BLaER1 treated with 17β-estradiol and CSF1 and Interleukin-3, amounts not matched to agents 10 nM and 100 nM (cell line): ENCODE data around the gene SIRT2.

Experiments used
- H3K27ac ChIP-seq, 11 experiments: shearing (Covaris generic); formaldehyde crosslinking; 2 replicates each; pipeline ENCODE4 v1.8.1; 2022
- H3K27me3 ChIP-seq, 11 experiments: shearing (Covaris generic); formaldehyde crosslinking; 2 replicates each; pipeline ENCODE4 v1.8.1; 2022
- H3K36me3 ChIP-seq, 11 experiments: shearing (Covaris generic); formaldehyde crosslinking; 2 replicates each; pipeline ENCODE4 v1.8.1; 2022
- H3K4me1 ChIP-seq, 10 experiments: shearing (Covaris generic); formaldehyde crosslinking; 2 replicates each; pipeline ENCODE4 v1.8.1; 2022
- H3K4me2 ChIP-seq, 11 experiments: shearing (Covaris generic); formaldehyde crosslinking; 2 replicates each; pipeline ENCODE4 v1.8.1; 2022
- H3K4me3 ChIP-seq, 10 experiments: shearing (Covaris generic); formaldehyde crosslinking; 2 replicates each; pipeline ENCODE4 v1.8.1; 2022
- H3K9ac ChIP-seq, 11 experiments: shearing (Covaris generic); formaldehyde crosslinking; 2 replicates each; pipeline ENCODE4 v1.8.1; 2022
- H3K9me3 ChIP-seq, 11 experiments: shearing (Covaris generic); formaldehyde crosslinking; replicated peaks in 1 of 11; 2 replicates each; pipeline ENCODE4 v1.8.1; 2022
- H4K20me1 ChIP-seq, 11 experiments: shearing (Covaris generic); formaldehyde crosslinking; 2 replicates each; pipeline ENCODE4 v1.8.1; 2022
- Cebpa-rat ChIP-seq, 11 experiments: shearing (Covaris generic); IDR thresholded peaks; 2 replicates each; pipeline ENCODE4 v1.8.1; 2022

SIRT2 gene

DNA sequence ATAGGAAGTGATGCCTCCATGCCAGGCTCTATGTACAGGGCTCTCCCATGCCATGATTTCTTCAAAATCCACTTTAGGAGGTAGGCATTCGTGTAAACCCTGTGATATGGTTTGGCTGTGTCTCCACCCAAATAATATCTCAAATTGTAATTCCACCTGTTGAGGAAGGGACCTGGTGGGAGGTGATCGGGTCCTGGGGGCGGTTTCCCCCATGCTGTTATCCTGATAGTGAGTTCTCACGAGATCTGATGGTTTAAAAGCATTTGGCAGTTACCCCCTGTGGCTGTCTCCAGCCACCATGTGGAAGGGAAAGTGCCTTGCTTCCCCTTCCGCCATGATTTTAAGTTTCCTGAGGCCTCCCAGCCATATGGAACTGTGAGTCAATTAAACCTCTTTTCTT lies 23.1 kb upstream of the SIRT2 start:
- H3K4me3 ChIP-seq: no peak overlapping the region
- TF ChIP-seq Cebpa-rat (IDR thresholded peaks at IDR 0.05): no peak
- peaks cover 39 to 74% (median 50%) of the 10 kb centered on the region in 11 experiments for H3K36me3 ChIP-seq
- H3K4me1 ChIP-seq: peaks cover 0 to 16% (median 7%) of the 10 kb centered on the region in 10 experiments; a peak in 15 of 20 replicates
- H4K20me1 ChIP-seq: peaks cover 0 to 8% (median 0%) of the 10 kb centered on the region in 11 experiments; a peak in 2 of 22 replicates
- no peak overlapping the region for H3K4me2 ChIP-seq
- no peak overlapping the region for H3K9ac ChIP-seq
- no peaks in the 10 kb centered on the region for H3K27me3 ChIP-seq
- H3K27ac ChIP-seq: no peak overlapping the region
- no peaks in the 10 kb centered on the region for H3K9me3 ChIP-seq

GRCh38 chr19:38921420-38922274 lies 22.2 kb upstream of the SIRT2 start:
- peaks cover 39 to 66% (median 47%) of the 10 kb centered on the region in 11 experiments for H3K36me3 ChIP-seq
- H3K4me3 ChIP-seq: no peak overlapping the region
- no peak for TF ChIP-seq Cebpa-rat (IDR thresholded peaks at IDR 0.05)
- H3K27me3 ChIP-seq: no peaks in the 10 kb centered on the region
- 0 out of 22 replicates have a peak, but pooled peaks cover 0 to 6% (median 0%) of the 10 kb centered on the region in 11 experiments for H4K20me1 ChIP-seq
- H3K9me3 ChIP-seq: no peaks in the 10 kb centered on the region
- no peak overlapping the region for H3K9ac ChIP-seq
- H3K27ac ChIP-seq: no peak overlapping the region
- peaks cover 0 to 16% (median 7%) of the 10 kb centered on the region in 10 experiments; a peak in 15 of 20 replicates for H3K4me1 ChIP-seq
- no peak overlapping the region for H3K4me2 ChIP-seq

DNA sequence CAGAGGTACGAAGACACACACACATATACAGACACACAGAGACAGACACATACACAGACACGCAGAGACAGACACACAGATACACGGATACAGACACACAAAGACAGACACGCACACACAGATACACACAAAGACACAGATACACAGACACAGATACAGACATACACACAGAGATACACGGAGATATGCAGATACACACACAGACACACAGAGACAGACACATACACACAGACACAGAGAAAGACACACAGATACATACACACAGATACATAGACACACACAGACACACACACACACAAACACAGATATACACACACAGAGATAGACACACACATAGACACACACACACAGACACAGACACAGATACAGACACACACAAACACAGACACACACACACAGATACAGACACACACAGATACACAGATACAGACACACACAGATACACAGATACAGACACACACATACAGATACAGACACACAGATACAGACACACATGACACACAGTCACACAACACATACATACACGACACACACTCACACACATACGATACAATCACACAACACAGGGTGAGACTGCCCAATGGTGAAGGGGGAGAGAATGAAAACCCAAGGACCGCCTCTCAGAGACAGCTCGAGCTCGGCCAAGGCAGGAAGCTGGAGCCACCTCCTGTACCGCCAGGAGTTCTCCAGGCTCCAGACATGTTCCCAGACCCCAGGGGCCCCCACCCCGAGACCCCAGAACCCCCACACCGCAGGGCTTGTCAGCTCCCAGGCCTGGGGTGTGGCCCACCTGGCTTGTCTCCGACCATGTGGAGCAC lies 21.4 kb upstream of the SIRT2 start:
- Histone ChIP-seq H3K27me3 (no peaks in the 10 kb centered on the region), H3K9ac (peak overlapping the region in 10 of 11 experiments; percentile 16 to 61 (median 47); a peak in 16 of 22 replicates), H3K27ac (peak overlapping the region in 7 of 11 experiments; percentile 10 to 53 (median 36); a peak in 6 of 22 replicates), H3K36me3 (peaks cover 33 to 63% (median 40%) of the 10 kb centered on the region in 11 experiments), H3K9me3 (no peaks in the 10 kb centered on the region), H4K20me1 (0 out of 22 replicates have a peak, but pooled peaks cover 0 to 4% (median 0%) of the 10 kb centered on the region in 11 experiments), H3K4me3 (no peak overlapping the region), H3K4me1 (peaks cover 0 to 16% (median 7%) of the 10 kb centered on the region in 10 experiments; a peak in 15 of 20 replicates), H3K4me2 (peak overlapping the region in 6 of 11 experiments; percentile 9 to 58 (median 37); a peak in 12 of 22 replicates)
- TF ChIP-seq Cebpa-rat (IDR thresholded peaks at IDR 0.05): no peak

GRCh38 chr19:38919837-38920601 lies 20.6 kb upstream of the SIRT2 start:
- peak overlapping the region in 10 of 11 experiments; percentile 16 to 61 (median 47); a peak in 16 of 22 replicates for H3K9ac ChIP-seq
- H3K4me2 ChIP-seq: peak overlapping the region in 6 of 11 experiments; percentile 9 to 58 (median 37); a peak in 12 of 22 replicates
- H3K36me3 ChIP-seq: peaks cover 26 to 63% (median 33%) of the 10 kb centered on the region in 11 experiments
- H3K27me3 ChIP-seq: no peaks in the 10 kb centered on the region
- no peak overlapping the region for H3K4me3 ChIP-seq
- H4K20me1 ChIP-seq: 0 out of 22 replicates have a peak, but pooled peaks cover 0 to 4% (median 0%) of the 10 kb centered on the region in 11 experiments
- H3K9me3 ChIP-seq: no peaks in the 10 kb centered on the region
- H3K27ac ChIP-seq: peak overlapping the region in 7 of 11 experiments; percentile 10 to 53 (median 36); a peak in 6 of 22 replicates
- TF ChIP-seq Cebpa-rat (IDR thresholded peaks at IDR 0.05): no peak
- peaks cover 0 to 16% (median 7%) of the 10 kb centered on the region in 10 experiments; a peak in 15 of 20 replicates for H3K4me1 ChIP-seq

DNA sequence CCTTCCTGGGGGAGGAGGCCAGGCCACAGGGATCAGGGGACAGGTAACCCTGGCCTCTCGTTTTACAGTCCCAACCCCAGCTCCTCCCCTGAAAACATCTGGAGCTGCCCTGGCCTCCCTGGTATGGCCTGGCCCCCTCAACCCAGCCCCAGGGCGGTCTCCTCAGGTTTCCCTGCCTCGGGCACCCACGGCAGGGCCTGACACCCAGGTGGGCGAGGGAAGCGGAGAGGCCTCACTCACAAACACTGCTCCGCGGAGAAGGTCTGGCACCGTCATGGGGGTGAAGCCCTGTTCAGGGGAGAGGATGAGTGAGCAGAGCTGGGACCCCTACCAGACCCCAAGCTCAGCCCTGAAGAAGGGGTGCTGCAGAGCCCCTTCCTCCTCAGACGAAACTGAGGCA lies 19.1 kb upstream of the SIRT2 start:
- 0 out of 22 replicates have a peak, but pooled peaks cover 0 to 4% (median 0%) of the 10 kb centered on the region in 11 experiments for H4K20me1 ChIP-seq
- H3K4me2 ChIP-seq: no peak overlapping the region
- peak overlapping the region in 2 of 11 experiments; percentile 11 to 38; a peak in 2 of 22 replicates for H3K9ac ChIP-seq
- H3K9me3 ChIP-seq: no peaks in the 10 kb centered on the region
- H3K36me3 ChIP-seq: peaks cover 13 to 53% (median 21%) of the 10 kb centered on the region in 11 experiments
- no peak for TF ChIP-seq Cebpa-rat (IDR thresholded peaks at IDR 0.05)
- peaks cover 0 to 16% (median 7%) of the 10 kb centered on the region in 10 experiments; a peak in 15 of 20 replicates for H3K4me1 ChIP-seq
- H3K27ac ChIP-seq: no peak overlapping the region
- no peaks in the 10 kb centered on the region for H3K27me3 ChIP-seq
- H3K4me3 ChIP-seq: no peak overlapping the region

- no peaks in the 10 kb centered on the region for H3K9me3 ChIP-seq
- H3K4me3 ChIP-seq: no peak overlapping the region
- H3K27me3 ChIP-seq: no peaks in the 10 kb centered on the region
- H3K36me3 ChIP-seq: peaks cover 11 to 50% (median 21%) of the 10 kb centered on the region in 11 experiments
- H3K4me2 ChIP-seq: no peak overlapping the region
- H4K20me1 ChIP-seq: 0 out of 22 replicates have a peak, but pooled peaks cover 0 to 4% (median 0%) of the 10 kb centered on the region in 11 experiments
- H3K9ac ChIP-seq: peak overlapping the region in 5 of 11 experiments; percentile 11 to 38 (median 18); a peak in 3 of 22 replicates
- no peak for TF ChIP-seq Cebpa-rat (IDR thresholded peaks at IDR 0.05)
- H3K27ac ChIP-seq: no peak overlapping the region
- peaks cover 4 to 20% (median 11%) of the 10 kb centered on the region in 10 experiments; a peak in 18 of 20 replicates for H3K4me1 ChIP-seq
Measured at GRCh38 chr19:38917921-38918491, 18.6 kb upstream of the SIRT2 start.

- peaks cover 9 to 25% (median 16%) of the 10 kb centered on the region in 10 experiments; a peak in 18 of 20 replicates for H3K4me1 ChIP-seq
- H3K9me3 ChIP-seq: no peaks in the 10 kb centered on the region
- no peak overlapping the region for H3K4me2 ChIP-seq
- peak overlapping the region in 5 of 11 experiments; percentile 11 to 38 (median 18); a peak in 2 of 22 replicates for H3K9ac ChIP-seq
- H3K27ac ChIP-seq: no peak overlapping the region
- H3K36me3 ChIP-seq: peaks cover 11 to 48% (median 19%) of the 10 kb centered on the region in 11 experiments
- TF ChIP-seq Cebpa-rat (IDR thresholded peaks at IDR 0.05): no peak
- H4K20me1 ChIP-seq: 0 out of 22 replicates have a peak, but pooled peaks cover 0 to 4% (median 0%) of the 10 kb centered on the region in 11 experiments
- no peaks in the 10 kb centered on the region for H3K27me3 ChIP-seq
- no peak overlapping the region for H3K4me3 ChIP-seq
Measured at GRCh38 chr19:38917516-38917915, 18.1 kb upstream of the SIRT2 start.
